Chondrocyte (in vitro differentiated cells): ENCODE results near the gene TRIM41. TPM values are rescaled to one million over a fixed set of nuclear protein-coding genes. Genes with fewer than 3 reads are reported as not detected.

ENCODE experiments used
- DNase-seq: peaks from one replicate; pipeline ENCODE4 v3.0.0; 2021; ENCODE audit warnings: mixed read lengths, low spot score
- H3K27ac Mint-ChIP-seq: one replicate; pipeline ENCODE4 v1.8.0; 2021; ENCODE audit warnings: mild to moderate bottlenecking, moderate library complexity, mixed read lengths; ENCODE audit not compliant: unreplicated experiment
- H3K27me3 Mint-ChIP-seq: 2 replicates; pipeline ENCODE4 v1.8.0; 2021; ENCODE audit warnings: low read depth, mixed read lengths
- H3K36me3 Mint-ChIP-seq: 2 replicates; pipeline ENCODE4 v1.8.0; 2021; ENCODE audit warnings: low read depth, mixed read lengths
- H3K4me1 Mint-ChIP-seq: 2 replicates; pipeline ENCODE4 v1.8.0; 2021; ENCODE audit warnings: low read depth, mild to moderate bottlenecking, mixed read lengths
- H3K4me3 Mint-ChIP-seq: one replicate; pipeline ENCODE4 v1.8.0; 2021; ENCODE audit warnings: mild to moderate bottlenecking, moderate library complexity, mixed read lengths; ENCODE audit not compliant: unreplicated experiment
- H3K9me3 Mint-ChIP-seq: 2 replicates; pipeline ENCODE4 v1.8.0; 2021; ENCODE audit warnings: low read depth, mixed read lengths
- CTCF ChIP-seq: fragments of 200-600 bp; sonication (generic); IDR thresholded peaks from 2 replicates; pipeline ENCODE4 v1.5.0; 2021; ENCODE audit warnings: antibody characterized with exemption, mild to moderate bottlenecking, moderate library complexity
- total RNA-seq: library from RNA; stranded (reverse); gene quantifications from 3 replicates; pipeline ENCODE4 v1.2.1, GENCODE V29; 2021

The TRIM41 gene
- total RNA-seq, 1 donor from 2014 or later: 19.3 TPM

- H3K4me1 Mint-ChIP-seq: peaks cover 66% of the 10 kb centered on the region
- no peaks in the 10 kb centered on the region for H3K27me3 Mint-ChIP-seq
- H3K27ac Mint-ChIP-seq: peak overlapping the region; percentile 97
- peak overlapping the region; percentile 94 for H3K4me3 Mint-ChIP-seq
- peak; percentile 96 for DNase-seq
- H3K9me3 Mint-ChIP-seq: no peaks in the 10 kb centered on the region
- peaks cover 15% of the 10 kb centered on the region for H3K36me3 Mint-ChIP-seq
- TF ChIP-seq CTCF: peak; percentile 32
Measured at GRCh38 chr5:181246276-181247049, 23.4 kb downstream of the TRIM41 start.

- H3K4me3 Mint-ChIP-seq: peak overlapping the region; percentile 94
- H3K27me3 Mint-ChIP-seq: no peaks in the 10 kb centered on the region
- DNase-seq: no peak
- H3K9me3 Mint-ChIP-seq: no peaks in the 10 kb centered on the region
- TF ChIP-seq CTCF: no peak
- H3K4me1 Mint-ChIP-seq: peaks cover 60% of the 10 kb centered on the region
- peaks cover 6% of the 10 kb centered on the region for H3K36me3 Mint-ChIP-seq
- peak overlapping the region; percentile 97 for H3K27ac Mint-ChIP-seq
Measured at GRCh38 chr5:181248277-181248676, 25.2 kb downstream of the TRIM41 start.

- TF ChIP-seq CTCF: no peak
- no peaks in the 10 kb centered on the region for H3K27me3 Mint-ChIP-seq
- H3K36me3 Mint-ChIP-seq: peaks cover 17% of the 10 kb centered on the region
- no peaks in the 10 kb centered on the region for H3K9me3 Mint-ChIP-seq
- H3K4me3 Mint-ChIP-seq: no peak overlapping the region
- H3K4me1 Mint-ChIP-seq: peaks cover 84% of the 10 kb centered on the region
- peak overlapping the region; percentile 54 for H3K27ac Mint-ChIP-seq
- DNase-seq: no peak
Measured at GRCh38 chr5:181255276-181255675, 32.2 kb downstream of the TRIM41 start.

GRCh38 chr5:181255836-181256578 lies 32.9 kb downstream of the TRIM41 start:
- Mint-ChIP-seq H3K4me3 (no peak overlapping the region), H3K9me3 (no peaks in the 10 kb centered on the region), H3K27me3 (no peaks in the 10 kb centered on the region), H3K4me1 (peaks cover 84% of the 10 kb centered on the region), H3K36me3 (peaks cover 17% of the 10 kb centered on the region), H3K27ac (peak overlapping the region; percentile 62)
- TF ChIP-seq CTCF: no peak
- DNase-seq: no peak

GRCh38 chr5:181258576-181258975 lies 35.5 kb downstream of the TRIM41 start:
- Mint-ChIP-seq H3K4me1 (peaks cover 69% of the 10 kb centered on the region), H3K27me3 (no peaks in the 10 kb centered on the region), H3K27ac (peak overlapping the region; percentile 51), H3K9me3 (no peaks in the 10 kb centered on the region), H3K4me3 (peak overlapping the region; percentile 98), H3K36me3 (peaks cover 14% of the 10 kb centered on the region)
- TF ChIP-seq CTCF: no peak
- no peak for DNase-seq
